PC-9 (cell line): ENCODE measurements around the gene CCDC174. TPM values are rescaled to one million over a fixed set of nuclear protein-coding genes. Genes with fewer than 3 reads are reported as not detected.

ENCODE experiments used
- BruUV-seq: library from RNA; stranded (reverse); fragments of 400-500 nt; replicated peaks from 2 replicates; lab custom pipeline; 2021; lab: Mats Ljungman, UMichigan
- CTCF ChIA-PET: fragments of 300-600 bp; sonication (Branson Sonifier 250); formaldehyde crosslinking; loops from one replicate; lab custom pipeline; 2022; ENCODE audit warnings: antibody characterized with exemption; lab: Charles Lee
- POLR2A ChIA-PET: fragments of 300-600 bp; sonication (Branson Sonifier 250); formaldehyde crosslinking; loops from one replicate; lab custom pipeline; 2022; ENCODE audit warnings: antibody characterized with exemption; ENCODE audit not compliant: unreplicated experiment; lab: Charles Lee
- DNase-seq, 2 experiments: peaks; one replicate each; pipeline versions ENCODE4 v3.0.0 to v3.0.0-alpha.2; 2015 to 2022; ENCODE audit warnings: mixed read lengths in 1 of 2
- H2AFZ ChIP-seq: fragments of 200-600 bp; sonication (generic); 2 replicates; pipeline ENCODE4 v1.8.1; 2017; ENCODE audit warnings: antibody characterized with exemption
- H3F3A ChIP-seq: fragments of 200-600 bp; sonication (generic); 2 replicates; pipeline ENCODE4 v1.8.1; 2017; ENCODE audit warnings: antibody characterized with exemption, mild to moderate bottlenecking, low read depth; ENCODE audit not compliant: insufficient read depth
- H3K27ac ChIP-seq: fragments of 200-600 bp; sonication (generic); 2 replicates; pipeline ENCODE4 v1.6.1; 2016; ENCODE audit warnings: mixed run types
- H3K27me3 ChIP-seq: fragments of 200-600 bp; sonication (generic); 2 replicates; pipeline ENCODE4 v1.6.1; 2016; ENCODE audit warnings: low read depth, mixed run types; ENCODE audit not compliant: insufficient read depth
- H3K36me3 ChIP-seq: fragments of 200-600 bp; sonication (generic); 2 replicates; pipeline ENCODE4 v1.6.1; 2016; ENCODE audit warnings: low read depth, mixed run types
- H3K4me1 ChIP-seq: fragments of 200-600 bp; sonication (generic); replicated peaks from 2 replicates; pipeline ENCODE4 v1.6.1; 2016; ENCODE audit warnings: mixed run types; ENCODE audit not compliant: insufficient read depth
- H3K4me2 ChIP-seq: fragments of 200-600 bp; sonication (generic); 2 replicates; pipeline ENCODE4 v1.6.1; 2017; ENCODE audit warnings: mixed run types
- H3K4me3 ChIP-seq: fragments of 200-600 bp; sonication (generic); 2 replicates; pipeline ENCODE4 v1.6.1; 2016; ENCODE audit warnings: mixed run types
- H3K79me2 ChIP-seq: fragments of 200-600 bp; sonication (generic); 2 replicates; pipeline ENCODE4 v1.6.1; 2017; ENCODE audit warnings: low read depth, mixed run types
- H3K9me2 ChIP-seq: fragments of 200-600 bp; sonication (generic); 2 replicates; pipeline ENCODE4 v1.8.1; 2017; ENCODE audit warnings: mild to moderate bottlenecking; ENCODE audit not compliant: insufficient read depth
- H3K9me3 ChIP-seq: fragments of 200-600 bp; sonication (generic); 2 replicates; pipeline ENCODE4 v1.8.1; 2016; ENCODE audit warnings: low read depth; ENCODE audit not compliant: insufficient read depth
- H4K20me1 ChIP-seq: fragments of 200-600 bp; sonication (generic); 2 replicates; pipeline ENCODE4 v1.8.1; 2017; ENCODE audit not compliant: insufficient read depth
- EZH2 ChIP-seq: fragments of 200-600 bp; sonication (generic); IDR thresholded peaks from 2 replicates; pipeline ENCODE4 v1.8.0; 2017; ENCODE audit warnings: antibody characterized with exemption, low read depth
- intact Hi-C: fragments of 100-400 bp; cut with micrococcal nuclease; formaldehyde crosslinking; loops from one replicate; pipeline ENCODE4 v1.10.0; 2022; ENCODE audit not compliant: unreplicated experiment
- total RNA-seq: library from RNA; stranded (reverse); gene quantifications from 2 replicates; pipeline ENCODE4 v1.2.3, GENCODE V29; 2021
- TF ChIP-seq, protein P1 (sequence below): fragments of 200-600 bp; sonication (generic); conservative IDR thresholded peaks from 2 replicates; pipeline ENCODE4 v1.6.1; 2017; ENCODE audit warnings: mixed run types, antibody characterized with exemption, mild to moderate bottlenecking, moderate library complexity

The CCDC174 gene
- total RNA-seq, 1 experiment from 2014 or later: 14.7 TPM

DNA sequence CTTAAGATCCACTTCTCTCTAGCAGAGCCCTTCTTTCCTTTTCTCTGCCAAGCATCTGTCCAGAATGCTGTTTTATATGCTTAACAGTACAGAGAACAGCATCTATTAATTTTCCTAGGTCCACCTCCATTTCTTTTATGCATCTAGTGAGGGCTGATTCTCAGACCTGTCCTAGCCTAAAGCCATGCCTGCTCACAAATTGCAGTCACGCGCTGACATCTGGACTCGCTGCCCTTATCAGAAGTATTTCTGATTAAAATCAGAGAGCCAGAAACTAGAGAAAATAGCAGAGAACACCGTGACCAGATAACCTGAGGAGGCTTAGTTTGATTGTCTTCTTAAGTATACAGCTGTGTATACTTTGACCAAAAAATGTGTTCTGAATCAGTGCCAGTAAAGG lies 25.3 kb downstream of the CCDC174 start:
- no peak for DNase-seq
- Histone ChIP-seq H3K9me2 (no peaks in the 10 kb centered on the region), H3K36me3 (no peaks in the 10 kb centered on the region), H3K4me3 (no peak overlapping the region), H3K27me3 (0 out of 2 replicates have a peak, but pooled peaks cover under 1% of the 10 kb centered on the region), H3K4me1 (no peaks in the 10 kb centered on the region), H3K4me2 (no peak overlapping the region), H2AFZ (no peak overlapping the region), H3K27ac (no peak overlapping the region), H4K20me1 (no peaks in the 10 kb centered on the region), H3F3A (peaks cover 3% of the 10 kb centered on the region; the same call in 1 of the 2 replicates), H3K79me2 (no peaks in the 10 kb centered on the region), H3K9me3 (no peaks in the 10 kb centered on the region)
- no TSS peak for BruUV-seq
- intact Hi-C loops: no loop called here
- POLR2A ChIA-PET: no interaction called here
- no peak for TF ChIP-seq EZH2
- TF ChIP-seq, protein P1, sequence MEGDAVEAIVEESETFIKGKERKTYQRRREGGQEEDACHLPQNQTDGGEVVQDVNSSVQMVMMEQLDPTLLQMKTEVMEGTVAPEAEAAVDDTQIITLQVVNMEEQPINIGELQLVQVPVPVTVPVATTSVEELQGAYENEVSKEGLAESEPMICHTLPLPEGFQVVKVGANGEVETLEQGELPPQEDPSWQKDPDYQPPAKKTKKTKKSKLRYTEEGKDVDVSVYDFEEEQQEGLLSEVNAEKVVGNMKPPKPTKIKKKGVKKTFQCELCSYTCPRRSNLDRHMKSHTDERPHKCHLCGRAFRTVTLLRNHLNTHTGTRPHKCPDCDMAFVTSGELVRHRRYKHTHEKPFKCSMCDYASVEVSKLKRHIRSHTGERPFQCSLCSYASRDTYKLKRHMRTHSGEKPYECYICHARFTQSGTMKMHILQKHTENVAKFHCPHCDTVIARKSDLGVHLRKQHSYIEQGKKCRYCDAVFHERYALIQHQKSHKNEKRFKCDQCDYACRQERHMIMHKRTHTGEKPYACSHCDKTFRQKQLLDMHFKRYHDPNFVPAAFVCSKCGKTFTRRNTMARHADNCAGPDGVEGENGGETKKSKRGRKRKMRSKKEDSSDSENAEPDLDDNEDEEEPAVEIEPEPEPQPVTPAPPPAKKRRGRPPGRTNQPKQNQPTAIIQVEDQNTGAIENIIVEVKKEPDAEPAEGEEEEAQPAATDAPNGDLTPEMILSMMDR: no peak
- CTCF ChIA-PET: no interaction called here

DNA sequence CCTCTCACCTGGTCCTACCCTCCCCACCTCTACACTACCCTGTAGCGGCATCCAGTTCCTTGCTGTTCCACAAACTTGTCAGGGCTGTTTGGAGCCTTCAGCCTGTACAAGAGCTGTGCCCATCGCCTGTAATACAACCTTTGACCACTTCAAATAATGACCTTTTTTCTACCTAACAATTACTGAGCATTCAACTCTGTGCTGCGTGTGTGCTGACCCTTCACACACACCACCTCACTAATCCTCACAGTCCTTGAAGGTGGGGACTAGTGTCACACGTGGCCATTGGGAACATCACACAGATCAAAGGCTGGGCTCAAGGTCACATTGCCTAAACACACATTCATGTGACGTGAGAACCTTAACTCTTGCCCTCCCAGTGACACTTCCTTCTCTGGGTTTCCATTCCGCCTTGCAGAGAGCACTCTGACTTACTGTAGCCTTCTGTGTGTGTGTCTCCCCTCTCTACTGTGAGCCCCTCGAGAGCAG lies 26.5 kb downstream of the CCDC174 start:
- H3K27ac ChIP-seq: no peak overlapping the region
- H2AFZ ChIP-seq: no peak overlapping the region
- H3K4me2 ChIP-seq: no peak overlapping the region
- no peaks in the 10 kb centered on the region for H4K20me1 ChIP-seq
- peaks cover 10% of the 10 kb centered on the region; the same call in 1 of the 2 replicates for H3K27me3 ChIP-seq
- CTCF ChIA-PET: interaction anchor here (0.8 kb wide), 1 partner anchor 1511 kb away, joined by 3 read pairs; no protein-coding TSS in a partner anchor
- H3K79me2 ChIP-seq: no peaks in the 10 kb centered on the region
- H3F3A ChIP-seq: peaks cover 3% of the 10 kb centered on the region; the same call in 1 of the 2 replicates
- POLR2A ChIA-PET: interaction anchor here (0.6 kb wide), 1 partner anchor 571 kb away, joined by 4 read pairs; no protein-coding TSS in a partner anchor
- no TSS peak for BruUV-seq
- TF ChIP-seq, protein P1: no peak
- no peak for TF ChIP-seq EZH2
- H3K4me3 ChIP-seq: no peak overlapping the region
- DNase-seq: no peak
- H3K9me2 ChIP-seq: no peaks in the 10 kb centered on the region
- H3K36me3 ChIP-seq: no peaks in the 10 kb centered on the region
- intact Hi-C loops: no loop called here
- H3K9me3 ChIP-seq: no peaks in the 10 kb centered on the region
- no peaks in the 10 kb centered on the region for H3K4me1 ChIP-seq

DNA sequence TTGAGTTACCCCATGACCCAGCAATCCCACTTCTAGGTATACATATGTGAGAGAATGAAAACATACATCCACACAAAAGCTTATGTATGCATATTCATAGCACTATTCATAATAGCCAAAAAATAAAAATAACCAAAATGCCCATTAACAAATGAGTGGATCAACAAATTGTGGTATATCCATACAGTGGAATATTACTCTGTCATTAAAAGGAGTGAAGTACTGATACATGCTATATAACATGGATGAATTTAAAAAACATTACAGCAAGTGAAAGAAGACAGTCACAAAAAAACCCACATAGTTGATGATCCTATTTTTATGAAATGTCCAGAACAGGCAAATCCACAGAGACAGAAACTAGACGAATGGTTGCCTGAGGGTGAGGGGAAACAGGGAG lies 28.6 kb downstream of the CCDC174 start:
- no peak overlapping the region for H3K4me2 ChIP-seq
- H3F3A ChIP-seq: no peaks in the 10 kb centered on the region
- H4K20me1 ChIP-seq: no peaks in the 10 kb centered on the region
- H3K4me3 ChIP-seq: no peak overlapping the region
- no peak for TF ChIP-seq EZH2
- TF ChIP-seq, protein P1: no peak
- H3K4me1 ChIP-seq: no peaks in the 10 kb centered on the region
- BruUV-seq: no TSS peak
- no peaks in the 10 kb centered on the region for H3K36me3 ChIP-seq
- H3K79me2 ChIP-seq: no peaks in the 10 kb centered on the region
- H3K27ac ChIP-seq: no peak overlapping the region
- ChIA-PET CTCF (no interaction called here), POLR2A (no interaction called here)
- intact Hi-C loops: no loop called here
- H2AFZ ChIP-seq: no peak overlapping the region
- no peaks in the 10 kb centered on the region for H3K9me2 ChIP-seq
- peaks cover 13% of the 10 kb centered on the region; the same call in 1 of the 2 replicates for H3K27me3 ChIP-seq
- no peak for DNase-seq
- no peaks in the 10 kb centered on the region for H3K9me3 ChIP-seq
